Thymus (tissue), 11 donors: ENCODE data around the gene TENM4. TPM values are rescaled to one million over a fixed set of nuclear protein-coding genes. Genes with fewer than 3 reads are reported as not detected.

Source experiments
- DNase-seq, 9 donors: peaks; one replicate each; pipeline ENCODE4 v3.0.0-alpha.2; 2013; ENCODE audit warnings: low spot score in 9 of 9, low read depth in 6 of 9, missing footprints in 1 of 9
- H3K27ac ChIP-seq, 2 donors: one replicate each; pipeline ENCODE4 v1.5.1; 2013; ENCODE audit warnings: control low read depth in 1 of 2, low read depth in 1 of 2, low read length in 1 of 2, mild to moderate bottlenecking in 1 of 2, moderate library complexity in 1 of 2
- H3K27me3 ChIP-seq, 2 donors: one replicate each; pipeline ENCODE4 v1.5.1; 2013; ENCODE audit warnings: low read length in 1 of 2; ENCODE audit not compliant: control insufficient read depth in 2 of 2, insufficient read depth in 1 of 2
- H3K36me3 ChIP-seq, 2 donors: one replicate each; pipeline ENCODE4 v1.5.1; 2013; ENCODE audit warnings: low read length in 1 of 2, mild to moderate bottlenecking in 1 of 2, moderate library complexity in 1 of 2; ENCODE audit not compliant: control insufficient read depth in 2 of 2, insufficient read depth in 2 of 2
- H3K4me1 ChIP-seq, 2 donors: one replicate each; pipeline ENCODE4 v1.5.1; 2013; ENCODE audit warnings: low read length in 2 of 2; ENCODE audit not compliant: control insufficient read depth in 2 of 2, insufficient read depth in 2 of 2
- H3K4me3 ChIP-seq, 2 donors: one replicate each; pipeline ENCODE4 v1.5.1; 2013; ENCODE audit warnings: low read length in 2 of 2, control low read depth in 1 of 2, mild to moderate bottlenecking in 1 of 2
- H3K9me3 ChIP-seq, 2 donors: one replicate each; pipeline ENCODE4 v1.5.1; 2013; ENCODE audit warnings: low read length in 1 of 2, mild to moderate bottlenecking in 1 of 2; ENCODE audit not compliant: control insufficient read depth in 2 of 2, insufficient read depth in 1 of 2
- WGBS: extraction: QIAGEN DNeasy Blood & Tissue Kit; methylation state at CpG from one replicate; pipeline ENCODE4 v1.1.7; 2013; 5-methylcytosine and 5-hydroxymethylcytosine counted together
- polyA plus RNA-seq: library from polyadenylated mRNA; stranded (reverse); fragments of 200-250 nt; gene quantifications from one replicate; pipeline ENCODE4 v1.2.3, GENCODE V29; 2013
- total RNA-seq: library from RNA; stranded (reverse); fragments of 120-200 nt; gene quantifications from one replicate; pipeline ENCODE4 v1.2.4, GENCODE V29; 2013
- donor health status: healthy.

The TENM4 gene
- total and polyA plus RNA-seq, 2 donors: 1.0 to 2.8 TPM

DNA sequence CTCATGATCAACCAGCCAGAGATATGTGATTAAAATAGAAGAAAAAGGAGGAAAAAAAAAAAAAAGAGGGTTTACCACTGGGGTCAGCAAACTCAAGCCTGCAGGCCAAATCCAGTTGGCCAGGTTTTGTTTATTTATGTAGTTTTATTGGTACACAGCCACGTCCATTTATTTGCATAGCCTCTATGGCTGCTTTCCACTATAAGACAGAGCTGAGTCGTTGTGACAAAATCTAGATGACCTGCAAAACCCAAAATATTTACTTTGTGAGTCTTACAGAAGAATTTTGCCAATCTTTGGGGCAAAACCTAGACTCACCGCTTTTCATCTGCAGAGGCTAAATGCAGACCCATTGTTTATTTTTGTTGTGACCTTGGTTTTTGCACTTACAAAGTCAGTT is 87.1 kb downstream of the TENM4 start:
- H3K9me3 ChIP-seq: no peaks in the 10 kb centered on the region
- no peak overlapping the region for H3K27ac ChIP-seq
- no peak overlapping the region for H3K4me3 ChIP-seq
- H3K36me3 ChIP-seq: no peaks in the 10 kb centered on the region
- no peaks in the 10 kb centered on the region for H3K27me3 ChIP-seq
- H3K4me1 ChIP-seq: no peaks in the 10 kb centered on the region
- DNase-seq: no peak
- WGBS: 65% methylated on average over 3 of the region's 3 CpGs

- Histone ChIP-seq H3K27ac (no peak overlapping the region), H3K9me3 (no peaks in the 10 kb centered on the region), H3K36me3 (no peaks in the 10 kb centered on the region), H3K4me3 (no peak overlapping the region), H3K4me1 (no peaks in the 10 kb centered on the region), H3K27me3 (no peaks in the 10 kb centered on the region)
- WGBS: 48% methylated on average over 5 of the region's 5 CpGs
- no peak for DNase-seq
These were observed 88.5 kb downstream of the TENM4 start for GRCh38 chr11:79352349-79352703.

- H3K4me1 ChIP-seq: no peaks in the 10 kb centered on the region
- no peak for DNase-seq
- 84% methylated on average over 5 of the region's 5 CpGs for WGBS
These were observed 91.7 kb downstream of the TENM4 start for GRCh38 chr11:79348976-79349682.

DNA sequence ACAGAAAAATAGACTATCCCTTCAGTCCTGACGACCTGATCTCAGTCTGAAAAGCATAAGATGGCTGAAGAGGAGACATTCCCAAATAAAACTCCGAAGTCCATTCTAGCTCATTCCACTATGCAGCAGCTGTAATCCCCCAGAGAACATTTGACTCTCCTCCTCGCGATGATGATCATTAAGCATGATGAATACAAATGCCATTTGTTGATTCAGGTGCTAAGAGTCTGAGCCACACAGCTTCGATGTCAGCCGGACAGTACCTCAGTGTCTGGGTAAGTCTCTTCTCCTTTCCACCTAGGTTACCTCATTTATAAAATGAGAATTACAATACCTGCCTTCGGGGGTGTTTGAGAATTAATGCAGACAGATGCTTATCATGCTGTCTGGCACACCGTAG is 94.8 kb downstream of the TENM4 start:
- H3K27me3 ChIP-seq: no peaks in the 10 kb centered on the region
- H3K4me1 ChIP-seq: no peaks in the 10 kb centered on the region
- no peaks in the 10 kb centered on the region for H3K9me3 ChIP-seq
- no peak for DNase-seq
- WGBS: 83% methylated on average over 8 of the region's 8 CpGs
- H3K4me3 ChIP-seq: no peak overlapping the region
- no peak overlapping the region for H3K27ac ChIP-seq
- H3K36me3 ChIP-seq: no peaks in the 10 kb centered on the region

More at GRCh38 chr11:79348976-79349682, 91.7 kb downstream of the TENM4 start:
- no peaks in the 10 kb centered on the region for H3K36me3 ChIP-seq
- no peaks in the 10 kb centered on the region for H3K27me3 ChIP-seq
- no peak overlapping the region for H3K27ac ChIP-seq
- no peak overlapping the region for H3K4me3 ChIP-seq
- H3K9me3 ChIP-seq: no peaks in the 10 kb centered on the region

DNA sequence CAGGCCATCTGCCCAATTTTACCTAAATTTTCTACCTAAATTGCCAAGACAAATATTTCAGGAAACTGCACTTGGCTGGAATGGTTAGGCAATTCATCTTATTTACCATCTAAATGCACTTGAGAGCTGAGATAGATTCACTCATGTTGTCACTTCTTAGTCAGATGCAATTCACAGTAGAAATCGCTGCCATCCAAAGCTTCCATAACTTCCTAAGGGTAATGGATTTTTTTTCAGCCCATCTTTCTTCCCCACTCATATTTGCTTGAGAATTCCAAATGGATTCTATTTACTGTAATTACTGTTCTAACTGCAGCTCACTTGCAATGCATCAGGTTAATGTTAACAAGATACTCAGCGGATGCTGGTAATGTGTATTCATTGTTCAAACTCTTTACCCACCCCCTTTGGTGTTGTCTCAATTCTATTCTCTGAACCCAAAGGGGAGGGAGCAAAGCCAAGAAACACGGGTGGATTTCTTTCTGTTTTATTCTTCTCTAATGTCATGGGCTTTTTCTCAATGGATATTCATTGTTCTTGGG is 96.0 kb downstream of the TENM4 start:
- H3K27ac ChIP-seq: no peak overlapping the region
- no peaks in the 10 kb centered on the region for H3K27me3 ChIP-seq
- no peak for DNase-seq
- no peaks in the 10 kb centered on the region for H3K4me1 ChIP-seq
- no peak overlapping the region for H3K4me3 ChIP-seq
- WGBS: 84% methylated on average over 3 of the region's 3 CpGs
- no peaks in the 10 kb centered on the region for H3K36me3 ChIP-seq
- H3K9me3 ChIP-seq: no peaks in the 10 kb centered on the region

DNA sequence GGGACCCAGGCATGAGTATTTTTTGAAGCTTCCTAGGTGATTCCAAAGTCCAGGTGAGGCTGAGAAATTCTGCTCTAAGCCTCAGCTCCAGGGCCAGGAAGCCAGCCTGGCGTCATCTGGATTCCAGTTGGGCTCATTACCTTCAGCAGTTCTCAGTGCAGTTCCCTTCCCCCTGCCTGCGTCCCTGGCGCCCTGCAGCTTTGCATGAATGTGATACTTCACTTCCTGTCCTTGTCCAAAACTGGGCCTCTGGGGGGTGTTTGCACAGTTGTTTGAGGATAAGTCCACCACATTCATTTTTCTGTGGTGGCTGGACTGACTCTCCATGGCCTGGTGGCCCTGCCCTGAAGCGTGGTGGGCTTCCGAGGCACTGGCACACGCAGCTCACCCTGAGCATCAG is 98.1 kb downstream of the TENM4 start:
- Histone ChIP-seq H3K27ac (no peak overlapping the region), H3K27me3 (no peaks in the 10 kb centered on the region), H3K4me3 (no peak overlapping the region), H3K9me3 (no peaks in the 10 kb centered on the region), H3K4me1 (no peaks in the 10 kb centered on the region), H3K36me3 (no peaks in the 10 kb centered on the region)
- WGBS: 57% methylated on average over 6 of the region's 6 CpGs
- no peak for DNase-seq

- H3K27ac ChIP-seq: no peak overlapping the region
- H3K4me1 ChIP-seq: no peaks in the 10 kb centered on the region
- H3K36me3 ChIP-seq: no peaks in the 10 kb centered on the region
- DNase-seq: no peak
- no peaks in the 10 kb centered on the region for H3K9me3 ChIP-seq
- H3K27me3 ChIP-seq: no peaks in the 10 kb centered on the region
- 81% methylated on average over 8 of the region's 8 CpGs for WGBS
- no peak overlapping the region for H3K4me3 ChIP-seq
These were observed 98.6 kb downstream of the TENM4 start for GRCh38 chr11:79342236-79342635.

GRCh38 chr11:79340535-79340934 is 100.3 kb downstream of the TENM4 start:
- H3K27me3 ChIP-seq: no peaks in the 10 kb centered on the region
- H3K9me3 ChIP-seq: no peaks in the 10 kb centered on the region
- H3K4me3 ChIP-seq: no peak overlapping the region
- no peaks in the 10 kb centered on the region for H3K36me3 ChIP-seq
- H3K27ac ChIP-seq: no peak overlapping the region
- 81% methylated on average over 3 of the region's 3 CpGs for WGBS
- DNase-seq: no peak
- no peaks in the 10 kb centered on the region for H3K4me1 ChIP-seq

GRCh38 chr11:79336797-79337517 is 103.9 kb downstream of the TENM4 start:
- Histone ChIP-seq H3K9me3 (no peaks in the 10 kb centered on the region), H3K36me3 (no peaks in the 10 kb centered on the region), H3K27me3 (no peaks in the 10 kb centered on the region), H3K4me1 (no peaks in the 10 kb centered on the region), H3K4me3 (no peak overlapping the region), H3K27ac (no peak overlapping the region)
- 88% methylated on average over 6 of the region's 6 CpGs for WGBS
- no peak for DNase-seq
